Activated CD8-positive, alpha-beta memory T cell treated with anti-CD3 and anti-CD28 coated beads, Interleukin-2, amount 10 ng/mL, durations not matched to agents 7 days and 5 days (primary cell): ENCODE results near the gene TBC1D13. TPM values are rescaled to one million over a fixed set of nuclear protein-coding genes. Genes with fewer than 3 reads are reported as not detected.
"Not testable (repeated sequence)": the region's sequence is repeated elsewhere in the genome, so short reads cannot be mapped to it uniquely, and the experiment has no call there.

Source experiments
- ATAC-seq: fragments of 150-1000 bp; cut with Tn5 transposase; one replicate; pipeline ENCODE4 v1.10.0; 2021; ENCODE audit warnings: moderate library complexity
- CTCF ChIA-PET: fragments of 350-600 bp; sonication (Branson Sonifier 250); formaldehyde crosslinking; loops from one replicate; lab custom pipeline; 2021; ENCODE audit warnings: antibody characterized with exemption; lab: Charles Lee
- DNase-seq: peaks from one replicate; pipeline ENCODE4 v3.0.0-alpha.2; 2020
- H3K27ac Mint-ChIP-seq: one replicate; pipeline ENCODE4 v1.8.0; 2021; ENCODE audit warnings: mild to moderate bottlenecking, mixed read lengths
- H3K27me3 Mint-ChIP-seq: one replicate; pipeline ENCODE4 v1.8.0; 2021; ENCODE audit warnings: mixed read lengths
- H3K36me3 Mint-ChIP-seq: one replicate; pipeline ENCODE4 v1.8.0; 2021; ENCODE audit warnings: mild to moderate bottlenecking, mixed read lengths
- H3K4me1 Mint-ChIP-seq: one replicate; pipeline ENCODE4 v1.8.0; 2021; ENCODE audit warnings: mixed read lengths
- H3K4me3 Mint-ChIP-seq: one replicate; pipeline ENCODE4 v1.8.0; 2021; ENCODE audit warnings: mild to moderate bottlenecking, moderate library complexity, mixed read lengths
- H3K9me3 Mint-ChIP-seq: one replicate; pipeline ENCODE4 v1.8.0; 2022; ENCODE audit warnings: low read depth, mixed read lengths
- total RNA-seq, 2 experiments: library from RNA; stranded (reverse); gene quantifications; one replicate each; pipeline ENCODE4 v1.2.3, GENCODE V29; 2021

Gene TBC1D13
- total RNA-seq, 2 experiments from 2014 or later, result 21.5 to 22.2 TPM

DNA sequence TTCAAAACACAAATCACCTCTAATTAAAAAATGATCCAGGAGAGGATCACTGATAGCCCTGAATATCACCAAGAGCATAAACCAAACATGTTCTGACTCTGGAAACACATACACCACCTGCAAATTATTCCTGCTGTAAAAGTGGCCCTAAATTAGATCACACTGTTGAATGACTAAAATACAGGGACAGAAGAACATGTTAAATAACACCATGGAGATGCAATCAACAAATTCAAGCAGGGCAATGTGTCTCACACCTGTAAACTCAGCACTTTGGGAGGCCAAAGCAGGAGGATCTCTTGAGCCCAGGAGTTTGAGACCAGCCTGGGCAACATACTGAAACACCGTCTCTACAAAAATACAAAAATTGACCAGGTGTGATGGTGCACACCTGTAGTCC lies 60.8 kb downstream of the TBC1D13 start:
- no peak overlapping the region for H3K4me3 Mint-ChIP-seq

DNA sequence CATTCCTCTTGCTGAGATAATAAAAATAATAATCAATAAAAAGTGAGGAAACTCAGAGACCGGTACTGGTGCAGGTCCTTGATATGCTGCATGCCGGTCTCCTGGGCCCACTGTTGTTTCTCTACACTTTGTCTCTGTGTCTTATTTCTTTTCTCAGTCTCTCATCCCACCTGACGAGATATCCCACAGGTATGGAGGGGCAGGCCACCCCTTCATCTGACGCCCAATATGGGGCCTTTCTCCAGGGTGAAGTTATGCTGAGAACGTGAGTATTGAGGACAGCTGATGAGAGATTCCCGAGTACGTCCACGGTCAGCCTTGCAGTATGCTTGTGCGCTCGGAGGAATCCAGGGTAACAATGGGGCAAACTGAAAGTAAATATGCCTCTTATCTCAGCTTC lies 64.0 kb downstream of the TBC1D13 start:
- not testable (repeated sequence) for H3K4me1 Mint-ChIP-seq, H3K9me3 Mint-ChIP-seq, DNase-seq, H3K27ac Mint-ChIP-seq, H3K27me3 Mint-ChIP-seq, ATAC-seq, H3K4me3 Mint-ChIP-seq
- CTCF ChIA-PET, result interaction anchor here (1.5 to 1.7 kb wide), 2 partner anchors 12 to 17 kb away, joined by 4 read pairs; no protein-coding TSS in a partner anchor
- peaks cover 13% of the 10 kb centered on the region for H3K36me3 Mint-ChIP-seq

More for the DNA sequence above, 60.8 kb downstream of the TBC1D13 start:
- H3K27me3 Mint-ChIP-seq, result no peaks in the 10 kb centered on the region
- no peak overlapping the region for H3K27ac Mint-ChIP-seq
- peaks cover 4% of the 10 kb centered on the region for H3K9me3 Mint-ChIP-seq
- DNase-seq (no peak), ATAC-seq (no peak)
- peaks cover 13% of the 10 kb centered on the region for H3K36me3 Mint-ChIP-seq
- CTCF ChIA-PET, result interaction anchor here (1.5 kb wide), 1 partner anchor 16 kb away, joined by 4 read pairs; no protein-coding TSS in a partner anchor
- H3K4me1 Mint-ChIP-seq, result no peaks in the 10 kb centered on the region

DNA sequence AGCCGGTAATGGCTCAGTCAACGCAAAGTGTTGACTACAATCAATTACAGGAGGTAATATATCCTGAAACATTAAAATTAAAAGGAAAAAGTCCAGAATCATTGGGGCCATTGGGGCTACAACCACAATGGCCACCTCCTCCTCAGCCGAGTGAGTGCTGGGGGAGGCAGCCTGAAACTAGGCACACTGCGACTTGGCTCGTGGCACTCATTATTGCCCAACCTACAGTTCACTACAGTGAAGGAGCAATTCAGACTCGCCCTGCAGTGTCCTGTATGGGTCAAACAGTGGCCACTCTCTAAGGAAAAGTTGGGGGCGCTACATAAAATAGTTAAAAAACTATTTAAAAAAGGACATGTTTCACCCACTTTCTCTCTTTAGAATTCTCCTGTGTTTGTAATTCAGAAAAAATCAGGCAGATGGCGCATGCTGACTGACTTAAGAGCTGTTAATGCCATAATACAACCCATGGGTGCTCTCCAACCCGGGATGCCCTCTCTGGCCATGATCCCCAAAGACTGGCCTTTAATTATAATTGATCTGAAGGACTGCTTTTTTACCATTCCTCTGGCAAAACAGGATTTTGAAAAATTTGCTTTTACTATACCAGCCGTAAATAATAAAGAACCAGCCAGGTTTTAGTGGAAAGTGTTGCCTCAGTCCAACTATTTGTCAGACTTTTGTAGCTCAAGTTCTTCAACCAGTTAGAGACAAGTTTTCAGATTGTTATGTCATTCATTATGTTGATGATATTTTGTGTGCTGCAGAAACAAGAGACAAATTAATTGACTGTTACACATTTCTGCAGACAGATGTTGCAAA lies 64.9 kb downstream of the TBC1D13 start:
- H3K27ac Mint-ChIP-seq, DNase-seq, H3K27me3 Mint-ChIP-seq, H3K9me3 Mint-ChIP-seq, H3K4me1 Mint-ChIP-seq, H3K4me3 Mint-ChIP-seq: not testable (repeated sequence)
- CTCF ChIA-PET, result interaction anchor here (0.7 to 3.1 kb wide), 8 partner anchors 11 to 295 kb away, joined by 3 to 25 read pairs (median 3); partner anchors contain the start of genes DOLPP1 and ENDOG
- ATAC-seq, result peak; percentile 42
- peaks cover 13% of the 10 kb centered on the region for H3K36me3 Mint-ChIP-seq

DNA sequence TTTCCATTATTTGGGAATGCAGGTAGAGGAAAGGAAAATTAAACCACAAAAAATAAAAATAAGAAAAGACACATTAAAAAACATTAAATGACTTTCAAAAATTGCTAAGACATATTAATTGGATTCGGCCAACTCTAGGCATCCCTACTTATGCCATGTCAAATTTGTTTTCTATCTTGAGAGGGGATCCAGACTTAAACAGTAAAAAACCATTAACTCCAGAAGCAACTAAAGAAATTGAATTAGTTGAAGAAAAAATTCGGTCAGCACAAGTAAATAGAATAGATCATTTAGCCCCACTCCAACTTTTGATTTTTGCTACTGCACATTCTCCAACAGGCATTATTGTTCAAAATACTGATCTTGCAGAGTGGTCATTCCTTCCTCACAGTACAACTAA lies 65.6 kb downstream of the TBC1D13 start:
- CTCF ChIA-PET, result interaction anchor here (0.7 to 3.1 kb wide), 9 partner anchors 9 to 295 kb away, joined by 3 to 25 read pairs (median 3); partner anchors contain the start of genes DOLPP1 and ENDOG
- peaks cover 13% of the 10 kb centered on the region for H3K36me3 Mint-ChIP-seq
- not testable (repeated sequence) for H3K9me3 Mint-ChIP-seq, ATAC-seq, H3K4me1 Mint-ChIP-seq, H3K27me3 Mint-ChIP-seq, H3K4me3 Mint-ChIP-seq, DNase-seq, H3K27ac Mint-ChIP-seq

DNA sequence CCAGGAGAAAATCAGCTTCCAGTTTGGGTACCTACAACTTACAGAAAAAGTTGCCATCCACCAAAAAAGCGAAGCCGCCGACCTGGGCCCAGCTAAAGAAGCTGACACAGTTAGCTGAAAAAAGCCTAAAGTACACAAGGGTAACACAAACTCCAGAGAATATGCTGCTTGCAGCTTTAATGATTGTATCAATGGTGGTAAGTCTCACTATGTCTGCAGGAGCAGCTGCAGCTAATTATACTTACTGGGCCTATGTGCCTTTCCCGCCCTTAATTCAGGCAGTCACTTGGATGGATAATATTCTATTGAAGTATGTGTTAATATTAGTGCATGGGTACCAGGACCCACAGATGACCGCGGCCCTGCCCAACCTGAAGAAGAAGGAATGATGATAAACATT lies 67.4 kb downstream of the TBC1D13 start:
- H3K36me3 Mint-ChIP-seq, result peaks cover 11% of the 10 kb centered on the region
- not testable (repeated sequence) for H3K27ac Mint-ChIP-seq

DNA sequence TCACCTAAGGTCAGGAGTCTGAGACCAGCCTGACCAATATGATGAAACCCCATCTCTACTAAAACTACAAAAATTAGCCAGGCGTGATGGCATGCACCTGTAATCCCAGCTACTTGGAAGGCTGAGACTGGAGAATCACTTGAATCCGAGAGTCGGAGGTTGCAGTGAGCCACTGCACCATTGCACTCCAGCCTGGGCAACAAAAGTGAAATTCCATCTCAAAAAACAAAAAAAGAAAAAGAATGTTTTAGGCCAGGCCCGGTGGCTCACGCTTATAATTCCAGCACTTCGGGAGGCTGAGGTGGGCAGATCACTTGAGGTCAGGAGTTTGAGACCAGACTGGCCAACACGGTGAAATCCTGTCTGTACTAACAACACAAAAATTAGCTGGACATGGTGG lies 71.4 kb downstream of the TBC1D13 start:
- ATAC-seq, CTCF ChIA-PET, H3K4me1 Mint-ChIP-seq, H3K36me3 Mint-ChIP-seq, H3K4me3 Mint-ChIP-seq, H3K27me3 Mint-ChIP-seq, H3K9me3 Mint-ChIP-seq, DNase-seq, H3K27ac Mint-ChIP-seq: not testable (repeated sequence)

More for the DNA sequence above, 67.4 kb downstream of the TBC1D13 start:
- not testable (repeated sequence) for H3K27me3 Mint-ChIP-seq, ATAC-seq, DNase-seq, H3K4me3 Mint-ChIP-seq, H3K9me3 Mint-ChIP-seq, H3K4me1 Mint-ChIP-seq
- CTCF ChIA-PET, result interaction anchor here (1.4 to 3.1 kb wide), 3 partner anchors 9 to 72 kb away, joined by 3 to 25 read pairs (median 7); partner anchors contain the start of gene ENDOG

Other genes with a start within 250 kb of the TBC1D13 start
- 100 to 1,000 TPM; 275 to 315 TPM for gene SPTAN1, start 234.7 kb upstream of the TBC1D13 start, total RNA-seq
- 10 to 100 TPM; 52.5 to 67.8 TPM for gene DYNC2I2, start 130.4 kb upstream of the TBC1D13 start, total RNA-seq
- 100 to 1,000 TPM; 436 to 623 TPM for gene SET, start 98.0 kb upstream of the TBC1D13 start, total RNA-seq
- gene PKN3, start 84.8 kb upstream of the TBC1D13 start, total RNA-seq, result 1 to 10 TPM; 8.1 to 9.1 TPM
- 10 to 100 TPM; 67.8 to 90.0 TPM for gene ZDHHC12, start 63.1 kb upstream of the TBC1D13 start, total RNA-seq
- 10 to 100 TPM; 17.7 to 18.2 TPM for gene ZER1, start 15.3 kb upstream of the TBC1D13 start, total RNA-seq
- 10 to 100 TPM; 19.0 to 22.3 TPM for gene ENDOG, start 31.2 kb downstream of the TBC1D13 start, total RNA-seq
- 100 to 1,000 TPM in 1 of 2 experiments, 10 to 100 TPM in 1; 83.3 to 104 TPM for gene SPOUT1, start 42.5 kb downstream of the TBC1D13 start, total RNA-seq
- 10 to 100 TPM; 12.7 to 20.6 TPM for gene KYAT1, start 94.7 kb downstream of the TBC1D13 start, total RNA-seq
- gene LRRC8A, start 94.9 kb downstream of the TBC1D13 start, total RNA-seq, result 10 to 100 TPM; 25.6 to 26.7 TPM
- under 1 TPM; 0.47 to 0.63 TPM for gene PHYHD1, start 133.7 kb downstream of the TBC1D13 start, total RNA-seq
- gene DOLK, start 160.3 kb downstream of the TBC1D13 start, total RNA-seq, result 10 to 100 TPM in 1 of 2 experiments, 1 to 10 TPM in 1; 7.7 to 11.1 TPM
- gene NUP188, start 160.4 kb downstream of the TBC1D13 start, total RNA-seq, result 100 to 1,000 TPM in 1 of 2 experiments, 10 to 100 TPM in 1; 88.0 to 108 TPM
- gene SH3GLB2, start 241.1 kb downstream of the TBC1D13 start, total RNA-seq, result 10 to 100 TPM; 76.8 to 93.4 TPM
- 10 to 100 TPM; 39.3 to 51.3 TPM for gene MIGA2, start 249.4 kb downstream of the TBC1D13 start, total RNA-seq